ENCODE data around the gene STX17. TPM values are rescaled to one million over a fixed set of nuclear protein-coding genes. Genes with fewer than 3 reads are reported as not detected.

The STX17 gene
- total RNA-seq, 4 donors from 2014 or later, result 42.4 to 52.3 (median 47.3) TPM

DNA sequence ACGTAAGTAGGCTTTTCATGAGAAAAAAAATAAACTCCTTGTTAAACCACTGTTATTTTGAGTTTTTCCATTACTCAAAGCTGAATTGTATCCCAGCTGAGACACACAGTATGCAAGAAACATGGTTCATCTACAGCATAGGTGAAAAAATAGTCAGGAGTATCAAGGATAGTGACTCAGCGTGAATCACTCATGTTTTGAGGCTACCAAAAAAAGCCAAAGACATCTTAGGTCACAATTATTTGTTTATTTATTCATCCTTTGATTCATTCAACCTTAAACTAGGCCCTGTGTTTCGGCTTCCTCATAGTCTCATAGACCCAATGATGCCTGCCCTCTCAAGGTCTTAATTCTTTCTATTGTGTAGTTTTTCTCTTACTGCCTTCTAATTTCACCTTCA lies 32.9 kb upstream of the STX17 start:
- H3K4me1 ChIP-seq, result no peaks in the 10 kb centered on the region
- TF ChIP-seq POLR2AphosphoS5 (IDR thresholded peaks at IDR 0.05) (no peak), POLR2A (IDR thresholded peaks at IDR 0.05) (no peak), EP300 (IDR thresholded peaks at IDR 0.05) (no peak)
- TF ChIP-seq, protein P1, sequence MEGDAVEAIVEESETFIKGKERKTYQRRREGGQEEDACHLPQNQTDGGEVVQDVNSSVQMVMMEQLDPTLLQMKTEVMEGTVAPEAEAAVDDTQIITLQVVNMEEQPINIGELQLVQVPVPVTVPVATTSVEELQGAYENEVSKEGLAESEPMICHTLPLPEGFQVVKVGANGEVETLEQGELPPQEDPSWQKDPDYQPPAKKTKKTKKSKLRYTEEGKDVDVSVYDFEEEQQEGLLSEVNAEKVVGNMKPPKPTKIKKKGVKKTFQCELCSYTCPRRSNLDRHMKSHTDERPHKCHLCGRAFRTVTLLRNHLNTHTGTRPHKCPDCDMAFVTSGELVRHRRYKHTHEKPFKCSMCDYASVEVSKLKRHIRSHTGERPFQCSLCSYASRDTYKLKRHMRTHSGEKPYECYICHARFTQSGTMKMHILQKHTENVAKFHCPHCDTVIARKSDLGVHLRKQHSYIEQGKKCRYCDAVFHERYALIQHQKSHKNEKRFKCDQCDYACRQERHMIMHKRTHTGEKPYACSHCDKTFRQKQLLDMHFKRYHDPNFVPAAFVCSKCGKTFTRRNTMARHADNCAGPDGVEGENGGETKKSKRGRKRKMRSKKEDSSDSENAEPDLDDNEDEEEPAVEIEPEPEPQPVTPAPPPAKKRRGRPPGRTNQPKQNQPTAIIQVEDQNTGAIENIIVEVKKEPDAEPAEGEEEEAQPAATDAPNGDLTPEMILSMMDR (IDR thresholded peaks at IDR 0.05), result no peak
- H3K27me3 ChIP-seq, result no peaks in the 10 kb centered on the region
- H3K27ac ChIP-seq, result no peak overlapping the region
- no peaks in the 10 kb centered on the region for H3K36me3 ChIP-seq
- WGBS, 2 donors (ENCODE audit: low coverage in 1 of 2), result 98 to 100% methylated on average over 3 of the region's 3 CpGs
- no peak for ATAC-seq
- no peaks in the 10 kb centered on the region for H3K9me3 ChIP-seq
- H3K4me3 ChIP-seq, result no peak overlapping the region

DNA sequence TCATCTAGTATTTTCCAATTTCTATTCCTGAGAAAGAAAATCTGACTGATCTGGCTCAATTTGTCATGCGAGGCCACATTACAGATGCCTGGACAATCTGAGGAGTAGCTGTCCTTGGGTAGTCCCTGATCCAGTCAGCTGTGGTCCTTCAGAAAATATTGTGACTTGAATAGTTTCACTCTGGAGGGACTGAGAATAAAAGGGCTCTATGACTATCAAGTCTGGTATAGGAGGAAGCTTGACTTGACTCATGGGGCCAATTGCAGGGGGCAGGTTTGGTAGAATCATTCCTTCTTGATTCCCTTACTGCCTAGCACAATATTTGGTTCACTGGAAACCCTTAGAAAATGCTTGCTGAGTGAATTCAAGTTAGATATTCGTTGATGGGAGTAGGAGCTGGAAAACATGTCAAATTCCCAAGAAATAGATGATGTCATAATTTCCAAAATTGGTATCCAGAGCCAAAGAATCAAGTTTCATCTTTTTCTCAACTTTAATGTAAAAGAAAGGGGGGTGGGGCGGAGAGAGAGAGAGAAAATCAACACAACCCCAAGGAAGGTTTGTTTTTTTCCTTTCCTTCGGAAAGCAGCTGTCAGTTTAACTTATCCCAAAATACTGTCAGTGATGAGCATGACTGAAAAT lies 32.4 kb upstream of the STX17 start:
- H3K4me3 ChIP-seq, result no peak overlapping the region
- no peaks in the 10 kb centered on the region for H3K9me3 ChIP-seq
- no peak overlapping the region for H3K27ac ChIP-seq
- no peak for ATAC-seq
- H3K36me3 ChIP-seq, result no peaks in the 10 kb centered on the region
- H3K4me1 ChIP-seq, result no peaks in the 10 kb centered on the region
- WGBS, 2 donors (ENCODE audit: low coverage in 1 of 2), result 77 to 89% methylated on average over 4 of the region's 4 CpGs
- no peak for TF ChIP-seq EP300 (IDR thresholded peaks at IDR 0.05)
- TF ChIP-seq POLR2A (IDR thresholded peaks at IDR 0.05), result no peak
- no peak for TF ChIP-seq POLR2AphosphoS5 (IDR thresholded peaks at IDR 0.05)
- TF ChIP-seq, protein P1 (IDR thresholded peaks at IDR 0.05), result no peak
- H3K27me3 ChIP-seq, result no peaks in the 10 kb centered on the region

DNA sequence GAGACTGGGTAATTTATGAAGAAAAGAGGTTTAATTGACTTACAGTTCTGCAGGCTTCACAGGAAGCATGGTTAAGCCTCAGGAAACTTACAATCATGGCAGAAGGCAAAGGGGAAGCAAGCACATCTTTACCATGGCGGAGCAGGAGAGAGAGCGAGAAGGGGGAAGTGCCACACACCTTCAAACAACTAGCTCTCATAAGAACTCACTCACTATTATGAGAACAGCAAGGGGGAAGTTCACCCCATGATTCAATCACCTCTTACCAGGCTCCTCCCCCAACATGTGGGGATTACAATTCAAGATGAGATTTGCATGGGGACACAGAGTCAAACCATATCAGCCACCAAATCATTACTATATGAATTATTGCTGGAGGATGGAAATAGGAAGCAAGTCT lies 30.3 kb upstream of the STX17 start:
- TF ChIP-seq, protein P1 (IDR thresholded peaks at IDR 0.05), result no peak
- TF ChIP-seq EP300 (IDR thresholded peaks at IDR 0.05) (no peak), POLR2AphosphoS5 (IDR thresholded peaks at IDR 0.05) (no peak), POLR2A (IDR thresholded peaks at IDR 0.05) (no peak)
- WGBS, 2 donors (ENCODE audit: low coverage in 1 of 2), result 82 to 92% methylated on average over 2 of the region's 2 CpGs
- no peak overlapping the region for H3K27ac ChIP-seq
- no peak for ATAC-seq
- no peaks in the 10 kb centered on the region for H3K27me3 ChIP-seq
- no peaks in the 10 kb centered on the region for H3K4me1 ChIP-seq
- no peaks in the 10 kb centered on the region for H3K9me3 ChIP-seq
- no peaks in the 10 kb centered on the region for H3K36me3 ChIP-seq
- H3K4me3 ChIP-seq, result no peak overlapping the region

GRCh38 chr9:99878651-99879050 lies 27.8 kb upstream of the STX17 start:
- no peak for TF ChIP-seq POLR2A (IDR thresholded peaks at IDR 0.05)
- TF ChIP-seq, protein P1 (IDR thresholded peaks at IDR 0.05), result no peak
- TF ChIP-seq POLR2AphosphoS5 (IDR thresholded peaks at IDR 0.05), result no peak
- no peak for TF ChIP-seq EP300 (IDR thresholded peaks at IDR 0.05)
- Histone ChIP-seq H3K27me3 (no peaks in the 10 kb centered on the region), H3K4me3 (no peak overlapping the region), H3K9me3 (no peaks in the 10 kb centered on the region), H3K27ac (no peak overlapping the region), H3K4me1 (no peaks in the 10 kb centered on the region), H3K36me3 (no peaks in the 10 kb centered on the region)
- 66 to 69% methylated on average over 2 of the region's 2 CpGs for WGBS, 2 donors (ENCODE audit: low coverage in 1 of 2)
- no peak for ATAC-seq

- Histone ChIP-seq H3K27ac (no peak overlapping the region), H3K9me3 (no peaks in the 10 kb centered on the region), H3K27me3 (no peaks in the 10 kb centered on the region), H3K4me1 (no peaks in the 10 kb centered on the region), H3K4me3 (no peak overlapping the region), H3K36me3 (no peaks in the 10 kb centered on the region)
- no peak for ATAC-seq
- TF ChIP-seq POLR2AphosphoS5 (IDR thresholded peaks at IDR 0.05), result no peak
- TF ChIP-seq, protein P1 (IDR thresholded peaks at IDR 0.05), result no peak
- no peak for TF ChIP-seq EP300 (IDR thresholded peaks at IDR 0.05)
- no peak for TF ChIP-seq POLR2A (IDR thresholded peaks at IDR 0.05)
Measured at GRCh38 chr9:99881769-99882168, 24.7 kb upstream of the STX17 start.

Data from gastroesophageal sphincter (tissue), 4 donors.